ENCODE data around the gene MFSD11. TPM values are rescaled to one million over a fixed set of nuclear protein-coding genes. Genes with fewer than 3 reads are reported as not detected.
A peak's percentile ranks its signal among the peaks of the same experiment; 100 is the strongest.
"Not testable (repeated sequence)": the region's sequence is repeated elsewhere in the genome, so short reads cannot be mapped to it uniquely, and the experiment has no call there.

Gene MFSD11
- total and polyA plus RNA-seq, 11 donors: 14.3 to 36.5 (median 25.3) TPM

DNA sequence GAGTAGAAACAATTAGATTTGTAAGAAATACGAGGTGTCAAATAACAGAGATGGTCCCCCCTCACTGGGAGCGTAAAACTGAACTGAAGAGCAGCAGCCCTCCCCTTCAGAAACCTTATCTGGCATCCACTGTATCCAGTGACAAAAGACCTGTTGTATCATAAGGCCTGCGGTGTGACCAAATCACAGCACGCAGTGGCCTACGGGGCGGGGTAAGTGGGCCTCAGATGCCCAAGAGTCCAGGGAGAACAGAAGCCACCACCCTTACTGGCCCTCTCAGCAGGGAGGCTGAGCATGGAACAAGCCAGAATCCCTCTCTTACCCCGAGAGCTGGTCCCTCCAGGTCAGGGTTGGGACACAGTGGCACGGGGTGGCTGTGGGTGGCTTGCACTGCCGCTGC is 17.0 kb upstream of the MFSD11 start:
- TF ChIP-seq POLR2A (IDR thresholded peaks at IDR 0.05): no peak
- Histone ChIP-seq H3K27ac (peak overlapping the region in 10 of 12 donors; percentile 1 to 65 (median 16)), H3K9me3 (no peaks in the 10 kb centered on the region), H3K4me1 (peaks cover 11 to 73% (median 56%) of the 10 kb centered on the region in 12 donors), H3K36me3 (peaks cover 3 to 96% (median 91%) of the 10 kb centered on the region in 9 donors), H3K27me3 (no peaks in the 10 kb centered on the region), H3K4me3 (no peak overlapping the region)
- ATAC-seq (peak in 2 of 4 donors; percentile 24 to 27), DNase-seq (no peak)
- 67 to 80% (median 73%) methylated on average over 9 of the region's 9 CpGs for WGBS, 4 donors
- intact Hi-C loops (cut with DNase I): loop anchor here in 1 of 10 donors (10.0 kb wide), 1 partner anchor 156 kb away; a partner anchor contains a TSS

DNA sequence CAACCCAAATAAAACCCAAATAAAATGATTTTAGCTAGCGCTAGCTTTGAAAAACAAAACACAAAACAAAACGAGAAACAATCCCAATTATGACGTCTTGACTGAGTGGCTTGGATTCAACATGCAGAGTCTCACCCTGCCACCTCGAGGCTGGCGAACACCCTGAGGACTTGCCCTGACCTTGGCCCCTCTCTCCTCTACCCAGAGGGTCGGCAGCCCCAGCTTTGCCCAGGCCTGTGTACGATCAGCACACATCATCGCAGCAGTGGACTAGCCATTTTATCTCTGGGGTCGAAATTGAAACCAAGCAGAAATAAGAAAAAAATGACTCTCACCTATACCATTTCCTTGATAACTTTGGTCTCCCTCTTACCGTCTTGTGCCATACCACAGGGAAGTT is 16.5 kb upstream of the MFSD11 start:
- H3K27ac ChIP-seq: peak overlapping the region in 8 of 12 donors; percentile 9 to 65 (median 25)
- ATAC-seq: no peak
- 59 to 74% (median 71%) methylated on average over 10 of the region's 10 CpGs for WGBS, 4 donors

DNA sequence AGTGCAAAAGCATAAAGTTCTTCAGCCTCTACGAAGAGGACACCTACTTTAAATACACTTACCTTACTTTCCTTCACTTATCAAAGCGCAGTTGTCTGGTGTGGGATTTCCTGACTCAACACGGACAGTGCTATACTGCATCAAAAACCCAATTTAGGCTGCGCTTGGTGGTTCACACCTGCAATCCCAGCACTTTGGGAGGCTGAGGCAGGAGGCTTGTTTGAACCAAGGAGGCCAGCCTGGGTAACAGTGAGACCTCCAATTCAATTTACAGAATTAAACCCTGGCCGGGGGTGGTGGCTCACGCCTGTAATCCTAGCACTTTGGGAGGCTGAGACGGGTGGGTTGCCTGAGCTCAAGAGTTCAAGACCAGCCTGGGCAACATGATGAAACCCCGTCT is 15.6 kb upstream of the MFSD11 start:
- no peak for DNase-seq
- H3K36me3 ChIP-seq: peaks cover 3 to 83% (median 78%) of the 10 kb centered on the region in 9 donors
- H3K4me1 ChIP-seq: peaks cover 9 to 63% (median 44%) of the 10 kb centered on the region in 12 donors
- peak overlapping the region in 2 of 12 donors; percentile 20 to 65 for H3K27ac ChIP-seq
- no peaks in the 10 kb centered on the region for H3K9me3 ChIP-seq
- TF ChIP-seq, protein P1, sequence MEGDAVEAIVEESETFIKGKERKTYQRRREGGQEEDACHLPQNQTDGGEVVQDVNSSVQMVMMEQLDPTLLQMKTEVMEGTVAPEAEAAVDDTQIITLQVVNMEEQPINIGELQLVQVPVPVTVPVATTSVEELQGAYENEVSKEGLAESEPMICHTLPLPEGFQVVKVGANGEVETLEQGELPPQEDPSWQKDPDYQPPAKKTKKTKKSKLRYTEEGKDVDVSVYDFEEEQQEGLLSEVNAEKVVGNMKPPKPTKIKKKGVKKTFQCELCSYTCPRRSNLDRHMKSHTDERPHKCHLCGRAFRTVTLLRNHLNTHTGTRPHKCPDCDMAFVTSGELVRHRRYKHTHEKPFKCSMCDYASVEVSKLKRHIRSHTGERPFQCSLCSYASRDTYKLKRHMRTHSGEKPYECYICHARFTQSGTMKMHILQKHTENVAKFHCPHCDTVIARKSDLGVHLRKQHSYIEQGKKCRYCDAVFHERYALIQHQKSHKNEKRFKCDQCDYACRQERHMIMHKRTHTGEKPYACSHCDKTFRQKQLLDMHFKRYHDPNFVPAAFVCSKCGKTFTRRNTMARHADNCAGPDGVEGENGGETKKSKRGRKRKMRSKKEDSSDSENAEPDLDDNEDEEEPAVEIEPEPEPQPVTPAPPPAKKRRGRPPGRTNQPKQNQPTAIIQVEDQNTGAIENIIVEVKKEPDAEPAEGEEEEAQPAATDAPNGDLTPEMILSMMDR (IDR thresholded peaks at IDR 0.05): no peak
- TF ChIP-seq POLR2A (IDR thresholded peaks at IDR 0.05): no peak
- 91 to 95% (median 94%) methylated on average over 7 to 8 of the region's 8 CpGs for WGBS, 4 donors
- H3K4me3 ChIP-seq: no peak overlapping the region
- intact Hi-C loops (cut with DNase I): loop anchor here in 1 of 10 donors (10.0 kb wide), 1 partner anchor 157 kb away; a partner anchor contains a TSS
- no peaks in the 10 kb centered on the region for H3K27me3 ChIP-seq
- no peak for ATAC-seq

More for the DNA sequence above, 16.5 kb upstream of the MFSD11 start:
- intact Hi-C loops (cut with DNase I): loop anchor here in 1 of 10 donors (10.0 kb wide), 1 partner anchor 157 kb away; a partner anchor contains a TSS
- H3K36me3 ChIP-seq: peaks cover 3 to 91% (median 86%) of the 10 kb centered on the region in 9 donors
- H3K27me3 ChIP-seq: no peaks in the 10 kb centered on the region
- no peaks in the 10 kb centered on the region for H3K9me3 ChIP-seq
- no peak overlapping the region for H3K4me3 ChIP-seq
- H3K4me1 ChIP-seq: peaks cover 11 to 68% (median 51%) of the 10 kb centered on the region in 12 donors
- no peak for TF ChIP-seq POLR2A (IDR thresholded peaks at IDR 0.05)
- TF ChIP-seq, protein P1 (IDR thresholded peaks at IDR 0.05): no peak
- DNase-seq: no peak

DNA sequence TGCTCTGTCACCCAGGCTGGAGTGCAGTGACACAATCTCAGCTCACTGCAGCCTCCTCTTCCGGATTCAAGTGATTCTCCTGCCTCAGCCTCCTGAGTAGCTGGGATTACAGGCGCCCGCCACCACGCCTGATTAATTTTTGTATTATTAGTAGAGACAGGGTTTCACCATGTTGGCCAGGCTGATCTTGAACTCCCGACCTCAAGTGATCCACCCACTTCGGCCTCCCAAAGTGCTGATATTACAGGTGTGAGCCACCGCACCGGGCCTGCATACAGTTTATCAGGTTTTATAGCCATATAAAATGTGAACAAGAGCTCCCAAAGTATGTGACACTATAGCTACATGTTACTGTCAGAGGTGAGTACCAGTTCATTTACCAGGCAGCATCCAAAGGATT is 14.9 kb upstream of the MFSD11 start:
- not testable (repeated sequence) for H3K9me3 ChIP-seq, H3K27ac ChIP-seq, DNase-seq, H3K4me3 ChIP-seq, ATAC-seq, H3K27me3 ChIP-seq
- WGBS, 4 donors: 94 to 98% (median 96%) methylated on average over 8 of the region's 8 CpGs
- Histone ChIP-seq H3K36me3 (peaks cover 3 to 76% (median 71%) of the 10 kb centered on the region in 9 donors), H3K4me1 (peaks cover 9 to 65% (median 50%) of the 10 kb centered on the region in 12 donors)
- intact Hi-C loops (cut with DNase I): loop anchor here in 1 of 10 donors (10.0 kb wide), 1 partner anchor 158 kb away; a partner anchor contains a TSS

DNA sequence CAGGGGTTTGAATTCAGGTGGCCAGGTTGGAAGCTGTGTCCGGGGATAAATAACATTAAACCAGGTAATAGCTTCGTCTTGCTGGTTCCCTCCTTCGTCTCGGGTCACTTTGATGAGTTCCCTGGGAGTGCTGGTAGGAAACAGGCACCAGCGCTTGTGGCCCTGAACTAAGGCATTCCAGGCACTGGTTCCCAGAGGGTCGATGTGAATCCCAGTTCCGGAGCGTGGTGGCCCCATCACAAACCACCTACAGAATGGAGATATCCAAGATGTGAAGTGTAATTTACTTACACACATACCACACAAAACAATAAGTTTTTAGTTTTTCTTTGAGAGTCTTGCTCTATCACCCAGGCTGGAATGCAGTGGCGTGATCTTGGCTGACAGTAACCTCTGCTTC is 14.1 kb upstream of the MFSD11 start:
- H3K27me3 ChIP-seq: no peaks in the 10 kb centered on the region
- H3K27ac ChIP-seq: peak overlapping the region in 1 of 12 donors; percentile 99
- ATAC-seq: no peak
- TF ChIP-seq, protein P1 (IDR thresholded peaks at IDR 0.05): no peak
- TF ChIP-seq POLR2A (IDR thresholded peaks at IDR 0.05): no peak
- peaks cover 3 to 68% (median 63%) of the 10 kb centered on the region in 9 donors for H3K36me3 ChIP-seq
- intact Hi-C loops (cut with DNase I): loop anchor here in 1 of 10 donors (10.0 kb wide), 1 partner anchor 159 kb away; a partner anchor contains a TSS
- peaks cover 9 to 69% (median 54%) of the 10 kb centered on the region in 12 donors for H3K4me1 ChIP-seq
- H3K4me3 ChIP-seq: peak overlapping the region in 3 of 12 donors; percentile 89 to 99 (median 97)
- no peaks in the 10 kb centered on the region for H3K9me3 ChIP-seq
- DNase-seq: no peak
- 90 to 95% (median 94%) methylated on average over 9 of the region's 9 CpGs for WGBS, 4 donors

All from heart left ventricle (tissue), 16 donors.